ENCODE measurements around the gene WBP2.

WBP2 gene

GRCh38 chr17:75810216-75810615 lies 44.9 kb downstream of the WBP2 start:
- in situ Hi-C loops (cut with HindIII; ENCODE audit: low pct_ligation_motif_present, low pct_unique_long_range_greater_than_20kb, low sequenced_read_pairs) = no loop called here
- DNase-seq = no peak

GRCh38 chr17:75809631-75810111 lies 45.5 kb downstream of the WBP2 start:
- in situ Hi-C loops (cut with HindIII; ENCODE audit: low pct_ligation_motif_present, low pct_unique_long_range_greater_than_20kb, low sequenced_read_pairs) = no loop called here
- no peak for DNase-seq

- in situ Hi-C loops (cut with HindIII; ENCODE audit: low pct_ligation_motif_present, low pct_unique_long_range_greater_than_20kb, low sequenced_read_pairs) = no loop called here
- DNase-seq = peak; percentile 71
These were observed 46.1 kb downstream of the WBP2 start for GRCh38 chr17:75808905-75809621.

- in situ Hi-C loops (cut with HindIII; ENCODE audit: low pct_ligation_motif_present, low pct_unique_long_range_greater_than_20kb, low sequenced_read_pairs) = no loop called here
These were observed 46.6 kb downstream of the WBP2 start for GRCh38 chr17:75808549-75808904.

GRCh38 chr17:75807861-75808260 lies 47.3 kb downstream of the WBP2 start:
- DNase-seq = no peak
- in situ Hi-C loops (cut with HindIII; ENCODE audit: low pct_ligation_motif_present, low pct_unique_long_range_greater_than_20kb, low sequenced_read_pairs) = no loop called here

More at GRCh38 chr17:75808549-75808904, 46.6 kb downstream of the WBP2 start:
- no peak for DNase-seq

GRCh38 chr17:75806822-75807500 lies 48.2 kb downstream of the WBP2 start:
- no peak for DNase-seq
- in situ Hi-C loops (cut with HindIII; ENCODE audit: low pct_ligation_motif_present, low pct_unique_long_range_greater_than_20kb, low sequenced_read_pairs) = no loop called here

- in situ Hi-C loops (cut with HindIII; ENCODE audit: low pct_ligation_motif_present, low pct_unique_long_range_greater_than_20kb, low sequenced_read_pairs) = no loop called here
- DNase-seq = no peak
These were observed 51.3 kb downstream of the WBP2 start for GRCh38 chr17:75803883-75804282.

GRCh38 chr17:75799402-75799801 lies 55.7 kb downstream of the WBP2 start:
- in situ Hi-C loops (cut with HindIII; ENCODE audit: low pct_ligation_motif_present, low pct_unique_long_range_greater_than_20kb, low sequenced_read_pairs) = no loop called here
- DNase-seq = no peak

GRCh38 chr17:75795820-75796607 lies 59.1 kb downstream of the WBP2 start:
- in situ Hi-C loops (cut with HindIII; ENCODE audit: low pct_ligation_motif_present, low pct_unique_long_range_greater_than_20kb, low sequenced_read_pairs) = no loop called here
- DNase-seq = no peak
